Testis (tissue), 2 donors: ENCODE measurements around the gene CEMIP.

Experiments used
- POLR2A ChIP-seq: fragments of 450-650 bp; IDR thresholded peaks from one replicate; pipeline ENCODE4 v1.6.1; 2017; ENCODE audit warnings: antibody characterized with exemption, mild to moderate bottlenecking, moderate library complexity
- TF ChIP-seq, protein P1 (sequence below), 3 experiments: fragments of 450-650 bp in 2 of 3; fragments of 200-600 bp in 1 of 3; sonication (generic) in 1 of 3; IDR thresholded peaks; one replicate each; pipeline ENCODE4 v1.5.1; 2016 to 2019; ENCODE audit warnings: antibody characterized with exemption in 3 of 3, mild to moderate bottlenecking in 2 of 3, moderate library complexity in 1 of 3

DNA sequence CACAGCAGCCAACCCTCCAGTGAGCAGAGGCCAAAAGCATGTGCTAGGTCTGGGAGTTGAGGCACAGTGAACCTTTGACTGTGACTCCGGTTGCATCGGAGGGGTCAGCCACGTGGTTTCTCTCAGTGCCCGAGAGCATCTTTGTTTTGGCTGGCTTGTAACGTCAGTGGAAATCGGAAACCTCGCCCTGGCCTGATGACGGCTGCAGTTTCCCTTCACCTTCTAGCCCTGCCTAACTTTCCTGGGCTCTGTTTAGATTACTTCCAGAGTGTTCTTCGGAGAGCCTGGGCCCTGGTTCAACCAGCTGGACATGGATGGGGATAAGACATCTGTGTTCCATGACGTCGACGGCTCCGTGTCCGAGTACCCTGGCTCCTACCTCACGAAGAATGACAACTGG lies 153.8 kb downstream of the CEMIP start:
- TF ChIP-seq, protein P1, sequence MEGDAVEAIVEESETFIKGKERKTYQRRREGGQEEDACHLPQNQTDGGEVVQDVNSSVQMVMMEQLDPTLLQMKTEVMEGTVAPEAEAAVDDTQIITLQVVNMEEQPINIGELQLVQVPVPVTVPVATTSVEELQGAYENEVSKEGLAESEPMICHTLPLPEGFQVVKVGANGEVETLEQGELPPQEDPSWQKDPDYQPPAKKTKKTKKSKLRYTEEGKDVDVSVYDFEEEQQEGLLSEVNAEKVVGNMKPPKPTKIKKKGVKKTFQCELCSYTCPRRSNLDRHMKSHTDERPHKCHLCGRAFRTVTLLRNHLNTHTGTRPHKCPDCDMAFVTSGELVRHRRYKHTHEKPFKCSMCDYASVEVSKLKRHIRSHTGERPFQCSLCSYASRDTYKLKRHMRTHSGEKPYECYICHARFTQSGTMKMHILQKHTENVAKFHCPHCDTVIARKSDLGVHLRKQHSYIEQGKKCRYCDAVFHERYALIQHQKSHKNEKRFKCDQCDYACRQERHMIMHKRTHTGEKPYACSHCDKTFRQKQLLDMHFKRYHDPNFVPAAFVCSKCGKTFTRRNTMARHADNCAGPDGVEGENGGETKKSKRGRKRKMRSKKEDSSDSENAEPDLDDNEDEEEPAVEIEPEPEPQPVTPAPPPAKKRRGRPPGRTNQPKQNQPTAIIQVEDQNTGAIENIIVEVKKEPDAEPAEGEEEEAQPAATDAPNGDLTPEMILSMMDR (IDR thresholded peaks at IDR 0.05), result no peak
- no peak for TF ChIP-seq POLR2A
